DND-41 (cell line): ENCODE results near the gene AKAP17A.

Source experiments
- ATAC-seq: fragments of 200-7000 bp; cut with Tn5 transposase; 3 replicates; pipeline ENCODE4 v1.9.1; 2021; ENCODE audit warnings: low read depth; ENCODE audit not compliant: insufficient read depth
- DNase-seq: peaks from one replicate; pipeline ENCODE4 v3.0.0-alpha.2; 2020
- H2AFZ ChIP-seq: 2 replicates; pipeline ENCODE4 v1.6.0; 2012; ENCODE audit warnings: low read depth, low read length
- H3K27ac ChIP-seq: 2 replicates; pipeline ENCODE4 v1.5.1; 2012; ENCODE audit warnings: low read length, inconsistent platforms
- H3K27me3 ChIP-seq: fragments of 200-600 bp; sonication (generic); 2 replicates; pipeline ENCODE4 v1.6.0; 2012; ENCODE audit warnings: low read length, mild to moderate bottlenecking, inconsistent platforms; ENCODE audit not compliant: insufficient read depth, poor library complexity
- H3K36me3 ChIP-seq: 2 replicates; pipeline ENCODE4 v1.5.1; 2012; ENCODE audit warnings: low read length, inconsistent platforms; ENCODE audit not compliant: insufficient read depth
- H3K4me1 ChIP-seq: 2 replicates; pipeline ENCODE4 v1.5.1; 2012; ENCODE audit warnings: mild to moderate bottlenecking, low read length; ENCODE audit not compliant: insufficient read depth
- H3K4me2 ChIP-seq: 2 replicates; pipeline ENCODE4 v1.6.0; 2012; ENCODE audit warnings: mild to moderate bottlenecking, moderate library complexity, low read length, inconsistent platforms; ENCODE audit not compliant: insufficient read depth
- H3K4me3 ChIP-seq, 2 experiments: fragments of 200-600 bp in 1 of 2; shearing (Covaris generic) in 1 of 2; 2 replicates each; pipeline ENCODE4 v1.5.1; 2012 to 2016; ENCODE audit warnings: inconsistent platforms in 2 of 2, low read length in 2 of 2, mild to moderate bottlenecking in 2 of 2, low read depth in 1 of 2, moderate library complexity in 1 of 2
- H3K79me2 ChIP-seq: 2 replicates; pipeline ENCODE4 v1.6.0; 2012; ENCODE audit warnings: low read length, inconsistent platforms; ENCODE audit not compliant: insufficient read depth
- H3K9ac ChIP-seq: 2 replicates; pipeline ENCODE4 v1.6.0; 2012; ENCODE audit warnings: low read depth, mild to moderate bottlenecking, inconsistent platforms, low read length, moderate library complexity
- H3K9me3 ChIP-seq: 2 replicates; pipeline ENCODE4 v1.5.1; 2012; ENCODE audit warnings: low read length, moderate library complexity, mild to moderate bottlenecking, inconsistent platforms; ENCODE audit not compliant: insufficient read depth, severe bottlenecking
- H4K20me1 ChIP-seq: 2 replicates; pipeline ENCODE4 v1.6.0; 2012; ENCODE audit warnings: low read length; ENCODE audit not compliant: insufficient read depth
- CTCF ChIP-seq: IDR thresholded peaks from 2 replicates; pipeline ENCODE4 v1.5.1; 2012; ENCODE audit warnings: borderline replicate concordance, low read length, moderate library complexity, mild to moderate bottlenecking; ENCODE audit not compliant: poor library complexity, severe bottlenecking; ENCODE audit errors: extremely low read depth
- EZH2 ChIP-seq: IDR thresholded peaks from 3 replicates; pipeline ENCODE4 v1.6.1; 2012; ENCODE audit warnings: borderline replicate concordance, low read depth, mild to moderate bottlenecking, moderate library complexity, low read length, inconsistent platforms; ENCODE audit not compliant: severe bottlenecking

Gene AKAP17A

GRCh38 chrX:1591863-1592469 lies 562 bp downstream of the AKAP17A start:
- Histone ChIP-seq H3K9ac (peak overlapping the region; percentile 68), H3K4me2 (peak overlapping the region; percentile 91), H3K79me2 (peaks cover 54% of the 10 kb centered on the region), H2AFZ (no peak overlapping the region), H4K20me1 (peaks cover 47% of the 10 kb centered on the region), H3K27me3 (no peaks in the 10 kb centered on the region), H3K4me3 (peak overlapping the region; percentile 48 to 91; a peak in 3 of 4 replicates), H3K4me1 (peaks cover 27% of the 10 kb centered on the region), H3K36me3 (peaks cover 41% of the 10 kb centered on the region), H3K27ac (peak overlapping the region; percentile 48), H3K9me3 (no peaks in the 10 kb centered on the region)
- DNase-seq (peak; percentile 22), ATAC-seq (peak; percentile 39)
- TF ChIP-seq CTCF (no peak), EZH2 (no peak)

- H3K36me3 ChIP-seq, result peaks cover 48% of the 10 kb centered on the region
- peak; percentile 35 for DNase-seq
- peaks cover 27% of the 10 kb centered on the region for H3K4me1 ChIP-seq
- 0 out of 3 replicates have a peak, but pooled peaks have one; percentile 24 for ATAC-seq
- H4K20me1 ChIP-seq, result peaks cover 53% of the 10 kb centered on the region
- peak overlapping the region; percentile 91 for H3K4me2 ChIP-seq
- no peaks in the 10 kb centered on the region for H3K27me3 ChIP-seq
- peaks cover 61% of the 10 kb centered on the region for H3K79me2 ChIP-seq
- no peaks in the 10 kb centered on the region for H3K9me3 ChIP-seq
- no peak for TF ChIP-seq CTCF
- H3K27ac ChIP-seq, result peak overlapping the region; percentile 48
- H2AFZ ChIP-seq, result no peak overlapping the region
- peak overlapping the region; percentile 48 to 91; a peak in 3 of 4 replicates for H3K4me3 ChIP-seq
- peak overlapping the region; percentile 68 for H3K9ac ChIP-seq
Measured at GRCh38 chrX:1592470-1593142, 1.2 kb downstream of the AKAP17A start.

- DNase-seq (no peak), ATAC-seq (no peak)
- Histone ChIP-seq H3K9me3 (no peaks in the 10 kb centered on the region), H3K27ac (peak overlapping the region; percentile 48), H4K20me1 (peaks cover 63% of the 10 kb centered on the region), H3K4me2 (peak overlapping the region; percentile 91), H3K27me3 (no peaks in the 10 kb centered on the region), H3K4me1 (peaks cover 27% of the 10 kb centered on the region), H3K79me2 (peaks cover 70% of the 10 kb centered on the region), H2AFZ (no peak overlapping the region), H3K36me3 (peaks cover 57% of the 10 kb centered on the region), H3K4me3 (peak overlapping the region; percentile 48 to 91; a peak in 3 of 4 replicates), H3K9ac (peak overlapping the region; percentile 68)
- no peak for TF ChIP-seq EZH2
Measured at GRCh38 chrX:1593286-1594271, 2.2 kb downstream of the AKAP17A start.
